GM21619 (cell line): ENCODE data around the gene MCM3AP.

Source experiments
- ATAC-seq: cut with Tn5 transposase; IDR thresholded peaks from one replicate; pipeline ENCODE4 v1.9.1; 2021; ENCODE audit not compliant: unreplicated experiment

Gene MCM3AP

DNA sequence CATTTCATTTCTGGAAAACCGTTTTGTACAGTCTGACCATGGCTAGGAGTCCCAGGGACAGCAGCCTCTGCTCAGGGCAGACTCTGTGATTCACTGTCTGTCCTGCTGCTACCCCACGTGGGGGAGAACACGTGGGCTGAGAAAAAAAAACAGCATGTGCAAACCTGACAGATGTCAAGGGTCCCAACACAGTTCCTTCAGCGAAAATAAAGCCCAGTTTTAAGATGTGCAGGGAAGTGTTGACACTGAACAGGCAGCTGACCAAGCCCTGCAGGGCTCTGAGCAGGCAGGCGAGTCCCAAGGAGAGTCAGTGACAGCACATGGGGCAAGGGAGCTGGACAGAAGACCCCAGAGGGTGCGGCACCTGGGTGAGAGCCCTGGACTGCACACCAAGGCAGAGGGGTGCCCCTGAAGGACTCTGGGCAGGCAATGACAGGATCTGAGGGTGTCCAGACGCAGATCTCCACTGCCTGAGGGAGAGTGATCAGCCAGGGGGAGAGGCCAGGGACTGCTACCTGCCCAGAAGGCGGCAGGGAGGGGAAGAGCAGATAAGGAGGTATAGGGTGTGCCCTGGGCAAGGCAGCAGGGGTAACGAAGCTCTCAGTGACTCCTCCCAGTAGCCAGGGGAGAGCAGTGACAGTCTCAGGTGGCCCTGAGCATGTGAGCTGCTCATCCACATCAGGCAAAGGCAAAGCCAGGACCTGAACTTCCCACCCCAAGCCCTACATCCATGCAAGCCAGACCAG lies 96.0 kb downstream of the MCM3AP start:
- ATAC-seq = no peak

DNA sequence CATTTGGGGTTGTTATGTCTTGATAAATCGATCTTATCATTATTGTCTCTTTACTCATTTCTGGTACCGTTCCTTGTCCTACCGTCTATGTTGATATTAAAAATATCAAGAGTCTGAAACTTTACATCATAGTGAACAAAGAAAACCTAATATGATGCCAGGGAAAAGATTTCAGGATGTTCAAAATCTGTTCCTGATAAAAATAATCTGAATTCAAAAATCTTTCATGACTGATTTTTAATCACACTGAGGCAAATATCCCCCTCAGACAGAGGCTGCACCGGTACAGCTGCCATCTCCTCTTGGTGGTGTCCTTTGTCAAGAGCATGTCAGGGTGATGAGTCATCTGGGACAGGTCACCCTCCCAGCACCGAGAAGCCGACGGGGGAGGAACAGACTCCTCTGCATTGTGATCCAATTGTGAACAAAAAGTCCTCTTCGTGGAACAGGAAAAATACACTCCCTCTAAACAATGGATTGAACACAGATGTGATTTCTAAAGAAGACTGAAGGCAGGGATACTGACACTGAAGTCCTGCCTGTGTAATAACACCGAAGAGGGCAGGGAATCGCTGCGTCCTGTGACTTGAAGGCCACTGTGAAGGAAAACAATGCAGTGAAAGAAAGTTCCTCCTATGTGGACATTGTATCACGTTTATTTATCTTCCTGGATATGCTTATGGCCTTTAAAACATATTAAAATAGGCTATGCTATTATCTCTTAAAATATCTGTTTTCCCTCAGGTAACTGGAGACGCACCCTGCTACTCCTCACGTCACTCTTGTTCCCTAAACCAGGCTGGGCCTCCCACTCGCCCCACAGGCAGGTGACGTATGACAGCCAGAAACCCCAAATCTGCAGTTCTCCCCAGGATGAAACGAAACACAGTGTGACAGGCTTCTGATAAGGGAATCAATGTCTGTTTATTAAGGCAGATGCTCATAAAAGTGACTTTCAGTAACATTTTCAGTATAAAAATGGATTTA lies 96.9 kb downstream of the MCM3AP start:
- no peak for ATAC-seq

DNA sequence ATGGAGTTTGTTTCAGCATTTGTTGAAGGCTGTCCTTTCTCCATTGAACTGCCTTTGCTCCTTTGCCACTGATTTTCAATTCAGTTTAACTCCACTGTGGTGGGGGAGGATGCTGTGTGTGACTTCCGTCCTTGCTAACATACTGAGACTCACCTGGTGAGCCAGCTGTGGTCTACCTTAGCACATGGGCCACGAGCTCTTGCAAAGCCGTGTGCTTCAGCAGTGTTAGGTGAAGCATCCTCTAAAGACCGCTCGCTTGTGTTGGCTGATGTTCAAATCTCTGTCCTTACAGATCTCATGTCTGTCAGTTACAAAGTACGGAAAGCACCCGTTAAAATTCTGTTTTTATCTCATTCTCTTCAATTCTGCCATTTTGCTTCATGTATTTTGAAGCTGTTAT lies 97.6 kb downstream of the MCM3AP start:
- no peak for ATAC-seq

DNA sequence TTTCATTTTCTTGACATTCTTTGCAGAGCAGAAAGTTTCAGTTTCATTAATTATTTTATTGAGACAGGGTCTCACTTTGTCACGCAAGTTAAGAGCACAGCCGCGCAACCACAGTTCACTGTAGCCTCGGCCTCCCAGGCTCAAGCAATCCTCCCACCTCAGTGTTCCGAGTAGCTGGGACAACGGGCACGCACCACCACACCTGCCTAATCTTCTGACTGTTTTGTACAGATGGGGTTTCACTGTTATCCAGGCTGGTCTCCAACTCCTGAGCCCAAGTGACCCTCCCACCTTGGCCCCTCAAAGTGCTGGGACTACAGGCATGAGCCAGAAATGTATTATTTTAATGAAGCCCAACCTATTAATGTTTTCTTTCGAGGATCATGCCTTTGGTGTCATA lies 98.2 kb downstream of the MCM3AP start:
- no peak for ATAC-seq

DNA sequence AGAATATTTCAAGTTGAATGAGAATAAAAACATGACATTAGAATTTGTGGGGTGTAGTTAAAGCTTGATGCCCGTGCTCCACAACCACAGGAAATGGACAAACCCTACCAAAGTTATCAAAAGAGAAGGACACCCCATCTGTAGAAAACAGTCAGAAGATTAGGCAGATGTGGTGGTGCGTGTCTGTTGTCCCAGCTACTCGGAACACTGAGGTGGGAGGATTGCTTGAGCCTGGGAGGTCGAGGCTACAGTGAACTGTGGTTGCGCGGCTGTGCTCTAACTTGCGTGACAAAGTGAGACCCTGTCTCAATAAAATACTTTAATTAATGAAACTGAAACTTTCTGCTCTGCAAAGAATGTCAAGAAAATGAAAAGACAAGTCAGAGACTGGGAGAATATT lies 99.7 kb downstream of the MCM3AP start:
- ATAC-seq = no peak
